OCI-M2 (cell line): ENCODE measurements around the gene OGG1.

Experiments
- DNase-seq: peaks from one replicate; lab custom pipeline; 2025; ENCODE audit not compliant: unreplicated experiment; lab: John Stamatoyannopoulos, UW

The OGG1 gene

DNA sequence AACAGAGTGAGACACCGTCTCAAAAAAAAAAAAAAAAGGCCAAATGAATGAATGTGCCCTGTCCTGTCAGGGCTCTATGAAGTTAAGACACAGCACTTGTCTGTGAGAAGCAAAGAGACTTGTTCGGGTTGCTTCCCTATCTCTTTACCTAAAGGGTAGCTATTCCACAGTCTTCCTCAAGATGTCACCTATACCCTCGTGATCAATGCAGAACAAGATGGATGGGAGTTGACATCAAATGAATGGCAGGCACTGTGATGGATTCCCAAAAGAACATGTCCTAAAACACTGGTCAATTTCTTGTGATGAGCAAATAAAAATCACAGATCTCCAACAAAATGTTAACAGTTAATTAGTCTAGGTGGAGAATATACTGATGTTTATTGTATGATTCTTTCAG is 33.0 kb downstream of the OGG1 start:
- no peak for DNase-seq

- DNase-seq: no peak
These were observed 34.2 kb downstream of the OGG1 start for GRCh38 chr3:9783954-9784353.

GRCh38 chr3:9784965-9785364 is 35.2 kb downstream of the OGG1 start:
- DNase-seq: no peak

- no peak for DNase-seq
These were observed 35.9 kb downstream of the OGG1 start for GRCh38 chr3:9785602-9786001.

DNA sequence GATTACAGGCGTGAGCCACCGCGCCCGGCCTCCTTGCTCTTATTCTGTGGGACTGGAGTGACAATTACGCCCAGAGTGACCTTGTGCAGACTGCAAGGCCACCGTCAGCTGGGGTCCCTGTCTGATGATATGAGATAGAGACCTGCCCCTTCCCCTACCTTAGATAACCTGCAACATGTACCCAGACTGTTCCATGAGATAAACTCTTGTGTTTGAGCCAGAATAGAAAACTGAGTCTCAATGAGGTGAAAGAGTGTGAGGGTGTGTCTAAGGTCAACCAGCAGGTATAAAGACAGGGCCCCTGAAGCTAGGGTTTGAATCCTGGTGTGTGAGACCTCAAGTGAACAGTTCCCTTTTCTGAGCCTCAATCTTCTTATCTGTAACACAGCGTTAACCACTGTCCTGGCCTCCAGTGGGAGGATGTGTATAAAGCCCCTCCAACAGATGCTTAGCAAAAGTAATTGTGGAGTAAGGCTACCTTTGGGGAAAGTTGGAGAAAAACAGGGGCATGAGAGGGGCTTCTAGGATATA is 36.5 kb downstream of the OGG1 start:
- DNase-seq: no peak

DNA sequence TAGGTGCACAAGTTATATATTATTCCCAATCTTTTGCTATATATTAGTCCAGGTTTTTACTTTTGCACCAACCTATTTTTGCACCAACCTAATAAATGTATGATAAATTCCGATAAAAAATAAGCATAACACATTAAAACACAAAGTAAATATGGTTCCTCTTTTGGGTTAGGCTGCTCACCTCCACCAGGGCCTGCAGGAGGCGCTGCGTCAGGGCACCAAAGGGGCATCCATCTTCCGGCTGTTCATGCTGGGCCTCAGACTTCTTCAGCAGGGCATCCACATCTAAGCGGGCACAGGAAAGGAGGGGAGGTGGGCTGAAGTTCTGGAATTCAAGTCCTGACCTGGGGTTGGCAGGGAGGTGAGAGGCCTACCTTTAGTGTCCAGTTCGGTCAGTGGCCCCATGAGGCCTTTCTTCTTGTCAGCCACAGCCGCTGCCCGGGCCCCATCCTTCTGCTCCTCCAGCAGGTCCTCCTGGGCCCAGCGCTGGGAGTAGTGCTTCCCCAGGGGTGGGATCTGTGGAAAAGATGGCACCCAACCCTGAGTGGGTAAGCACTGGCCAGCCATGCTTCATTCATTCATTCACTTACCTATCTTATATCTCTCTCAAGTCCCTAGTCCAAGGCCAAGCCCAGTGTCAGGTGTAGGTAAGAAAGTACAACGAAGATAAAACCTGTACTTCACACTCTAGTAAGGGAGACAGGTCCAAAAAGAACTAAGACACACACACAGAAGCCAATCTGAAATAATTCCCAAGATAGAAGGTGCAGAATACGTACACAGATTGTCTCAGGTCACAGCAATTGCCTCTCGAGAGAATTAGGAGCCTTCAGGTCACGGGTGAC is 37.3 kb downstream of the OGG1 start:
- DNase-seq: no peak

- DNase-seq: no peak
These were observed 38.0 kb downstream of the OGG1 start for GRCh38 chr3:9787714-9788113.

- no peak for DNase-seq
These were observed 41.4 kb downstream of the OGG1 start for GRCh38 chr3:9791127-9791526.

DNA sequence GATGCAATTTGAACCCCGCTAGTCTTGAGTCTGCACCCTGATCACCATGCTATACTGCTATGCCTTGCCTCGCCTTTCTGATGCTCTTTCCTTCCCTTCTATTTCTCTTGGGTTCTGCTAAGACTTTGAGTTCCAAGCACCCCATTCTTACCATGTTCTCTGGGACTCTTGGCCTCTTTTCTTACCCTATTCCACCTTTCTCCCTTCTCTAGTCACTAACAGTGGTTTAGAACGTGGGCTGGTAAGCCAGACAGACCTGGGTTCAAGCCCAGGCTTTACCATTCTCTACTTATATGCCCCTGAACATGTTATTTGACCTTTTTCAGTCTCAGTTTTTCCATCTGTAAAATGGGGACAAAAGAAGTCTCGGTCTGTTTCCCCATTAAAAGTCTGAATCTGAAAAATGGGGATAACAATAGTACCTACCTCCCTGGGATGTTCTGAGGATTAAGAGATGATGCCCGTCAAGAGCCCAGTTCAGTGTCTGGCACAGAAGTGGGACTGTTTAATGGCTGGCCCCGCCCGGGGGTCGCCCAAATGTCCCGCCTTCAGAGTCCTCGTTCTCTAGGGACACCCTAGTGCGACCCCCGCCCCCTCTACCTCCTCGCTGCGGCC is 42.1 kb downstream of the OGG1 start:
- no peak for DNase-seq

DNA sequence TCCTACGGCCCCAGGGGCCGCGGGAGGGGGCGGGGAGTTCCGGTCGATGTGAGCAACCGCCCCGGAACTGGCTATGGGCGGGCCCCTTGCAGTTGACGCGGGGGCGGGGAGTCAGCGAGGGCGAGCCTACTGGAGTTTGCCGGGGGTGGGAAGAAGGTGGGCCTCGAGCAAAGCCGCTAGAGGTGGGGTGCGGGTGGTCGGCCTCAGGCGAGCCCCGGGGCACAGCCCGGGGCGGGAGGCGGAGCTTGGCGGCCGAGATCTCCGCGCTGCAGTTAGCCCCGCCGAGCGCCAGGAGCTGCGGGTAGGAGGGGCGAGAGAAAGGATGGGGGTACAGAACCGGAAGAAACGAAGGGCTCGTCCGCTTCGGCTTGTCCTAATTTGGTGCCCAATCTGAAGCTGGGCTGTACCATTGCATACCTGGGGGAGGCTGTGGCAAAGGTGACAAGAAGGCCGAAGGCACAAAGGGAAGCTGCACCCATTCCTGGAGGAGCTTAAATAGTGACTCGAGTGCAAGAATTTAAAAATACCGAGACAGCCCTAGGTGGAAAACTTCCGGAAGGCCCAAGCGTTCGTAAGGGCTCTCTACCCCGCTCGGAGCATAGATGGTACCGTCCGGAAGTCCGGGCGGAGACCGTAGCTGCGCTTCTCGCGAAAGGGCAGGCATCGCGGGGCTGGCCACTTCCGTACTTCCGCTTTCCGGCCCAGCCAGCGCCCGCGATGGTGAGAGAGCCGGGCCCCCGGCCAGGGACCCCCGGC is 42.8 kb downstream of the OGG1 start, which contains the start of the genes ARPC4 and TADA3:
TSS of gene ARPC4 (plus strand) at position 678 of the 756 bp plus-strand sequence. CDS start at position 718, 40 bp downstream.
TSS of gene TADA3 (minus strand) at position 69 of the 756 bp plus-strand sequence. CDS start 1,007 bp downstream, outside the sequence.
- peak; percentile 82 for DNase-seq

DNA sequence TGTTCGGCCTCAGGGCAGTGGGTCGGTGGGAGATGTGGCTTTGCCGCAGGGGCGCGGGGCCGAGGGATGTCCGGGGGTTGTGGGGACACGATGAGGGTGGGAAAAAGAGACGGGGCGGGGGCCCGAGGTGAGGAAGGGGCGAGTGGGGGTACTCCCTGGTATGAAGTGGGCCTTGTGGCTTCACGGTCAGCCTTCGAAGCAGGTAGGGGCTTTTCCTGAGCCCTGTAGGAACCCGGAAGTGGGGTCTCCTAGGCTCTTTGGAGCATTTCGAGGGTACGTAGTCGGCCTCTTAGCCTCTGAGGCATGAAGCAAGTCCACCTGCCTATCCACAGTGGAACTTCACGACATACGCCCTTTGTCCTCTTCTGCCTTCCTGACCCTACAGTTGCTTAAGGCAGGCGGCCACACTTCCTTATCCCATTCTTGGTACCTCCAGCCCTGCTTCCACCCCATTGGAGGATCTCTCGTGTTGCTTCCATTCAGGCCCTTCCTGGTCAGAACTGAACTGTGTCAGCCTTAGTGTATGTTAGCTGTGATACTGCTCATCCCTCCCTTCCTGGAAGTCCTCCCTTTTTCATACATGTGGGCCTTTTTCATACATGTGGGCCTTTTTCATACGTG is 43.5 kb downstream of the OGG1 start:
- no peak for DNase-seq

GRCh38 chr3:9794400-9794799 is 44.6 kb downstream of the OGG1 start:
- DNase-seq: no peak

- DNase-seq: no peak
These were observed 45.5 kb downstream of the OGG1 start for GRCh38 chr3:9795207-9795606.

GRCh38 chr3:9797196-9797945 is 47.6 kb downstream of the OGG1 start:
- DNase-seq: no peak

GRCh38 chr3:9800529-9800928 is 50.8 kb downstream of the OGG1 start:
- DNase-seq: no peak

DNA sequence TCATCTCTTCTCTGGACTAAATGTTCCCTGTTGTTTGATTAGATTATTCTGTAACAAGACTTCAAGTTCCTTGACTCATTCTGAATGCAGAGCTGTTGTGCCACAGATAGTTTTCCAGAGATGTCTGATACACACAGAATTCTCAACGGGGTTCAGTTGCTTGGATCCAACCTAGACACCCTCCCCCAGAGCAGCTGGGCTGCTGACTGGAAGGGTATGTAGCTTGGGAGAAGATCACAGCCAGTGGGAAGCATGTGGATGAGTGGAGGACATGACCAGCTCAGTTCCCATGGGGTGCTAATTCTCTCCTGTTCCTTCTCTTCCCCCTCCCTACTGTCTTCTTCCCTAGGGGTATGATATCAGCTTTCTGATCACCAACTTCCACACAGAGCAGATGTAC is 53.7 kb downstream of the OGG1 start:
- DNase-seq: no peak

DNA sequence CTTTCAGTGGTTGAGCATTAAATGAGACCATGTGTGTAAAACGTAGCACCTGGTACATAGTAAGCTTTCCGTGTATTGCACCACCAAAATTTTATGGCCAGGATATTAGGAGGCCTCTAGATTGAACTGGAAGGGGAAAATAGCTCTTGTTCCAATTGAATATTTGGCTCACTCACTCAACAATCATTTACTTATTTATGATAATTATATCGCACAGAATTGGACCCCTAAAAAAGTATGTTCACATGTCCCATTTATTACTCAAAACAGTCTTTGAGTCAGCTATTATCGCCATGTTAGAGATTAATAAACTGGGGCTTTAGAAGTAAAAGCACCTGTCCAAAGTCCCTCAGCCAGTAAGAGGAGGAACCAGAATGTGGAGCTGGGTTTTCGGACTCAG is 55.2 kb downstream of the OGG1 start:
- no peak for DNase-seq

- DNase-seq: no peak
These were observed 56.4 kb downstream of the OGG1 start for GRCh38 chr3:9806137-9806536.
